ENCODE data around the gene GRIN1.
A peak's percentile ranks its signal among the peaks of the same experiment; 100 is the strongest.

Gene GRIN1

DNA sequence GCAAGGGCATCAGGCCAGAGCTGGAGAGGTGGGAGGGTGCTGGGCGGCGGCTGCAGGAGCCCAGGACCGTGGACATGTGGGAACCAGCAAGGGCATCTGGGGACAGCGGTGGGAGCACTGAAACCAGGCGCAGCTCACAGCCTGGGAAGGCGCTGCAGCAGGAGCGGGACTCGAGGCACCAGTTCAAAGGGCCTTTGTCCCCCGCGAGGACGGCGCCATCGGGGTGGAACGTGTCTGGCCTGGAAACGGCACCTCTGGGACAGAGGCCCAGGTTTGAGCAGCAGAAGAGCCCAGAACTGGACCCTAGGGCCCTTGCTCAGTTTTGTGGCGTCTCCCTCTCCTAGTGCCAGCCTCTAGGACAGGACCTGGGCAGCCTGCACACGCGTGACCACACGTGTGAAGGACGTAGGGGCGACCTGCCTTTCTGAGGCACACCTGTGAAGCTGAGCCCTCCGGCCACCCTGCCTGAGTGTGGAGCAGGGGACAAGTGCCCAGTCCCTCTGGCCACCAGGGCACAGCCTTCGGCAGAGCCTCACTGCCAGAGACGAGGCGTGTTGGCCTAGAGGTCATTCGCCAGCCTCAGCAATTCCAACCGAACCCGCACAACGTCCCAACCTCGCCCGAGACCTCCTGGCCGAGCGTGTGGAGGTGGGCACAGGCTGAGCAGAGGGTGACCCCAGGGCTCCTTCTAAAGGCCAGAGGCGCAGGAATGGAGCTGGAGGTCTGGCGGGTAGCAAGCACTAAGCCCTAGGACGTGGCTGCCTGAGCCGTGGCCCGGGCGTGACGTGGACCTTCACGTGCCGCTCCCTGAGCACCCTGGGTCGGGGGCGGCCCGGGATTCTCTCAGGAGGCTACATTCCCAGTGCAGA lies 35.1 kb downstream of the GRIN1 start:
- DNase-seq (ENCODE audit: low read depth in 1 of 2, low spot score in 1 of 2), result no peak

DNA sequence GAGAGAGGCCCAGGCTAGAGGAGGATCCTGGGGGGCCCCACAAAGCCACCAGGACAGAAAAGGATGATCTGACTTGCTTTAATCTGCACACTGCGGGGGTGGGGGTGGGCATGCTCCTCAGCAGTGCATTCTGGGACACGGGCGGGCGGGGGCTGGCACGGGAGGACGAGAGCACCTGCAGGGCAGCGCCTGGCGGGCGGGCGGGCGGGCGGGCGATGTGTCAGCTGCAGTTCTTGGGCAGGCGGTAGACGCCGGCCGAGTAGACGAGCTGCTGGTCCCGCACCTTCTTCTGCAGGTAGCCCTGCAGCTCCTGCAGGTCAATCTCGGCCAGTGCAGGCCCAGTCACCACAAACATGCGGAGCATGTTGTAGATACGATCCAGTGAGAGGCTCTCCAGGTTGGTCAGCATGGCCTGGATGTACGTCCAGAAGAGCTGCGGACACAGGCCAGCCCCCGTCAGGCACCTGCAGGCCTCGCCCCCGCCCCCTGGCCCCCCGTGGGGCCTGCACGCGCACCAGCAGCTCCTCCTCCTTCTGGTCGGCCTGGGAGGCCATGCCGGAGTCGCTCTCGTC lies 35.9 kb downstream of the GRIN1 start:
- no peak for DNase-seq (ENCODE audit: low read depth in 1 of 2, low spot score in 1 of 2)

DNA sequence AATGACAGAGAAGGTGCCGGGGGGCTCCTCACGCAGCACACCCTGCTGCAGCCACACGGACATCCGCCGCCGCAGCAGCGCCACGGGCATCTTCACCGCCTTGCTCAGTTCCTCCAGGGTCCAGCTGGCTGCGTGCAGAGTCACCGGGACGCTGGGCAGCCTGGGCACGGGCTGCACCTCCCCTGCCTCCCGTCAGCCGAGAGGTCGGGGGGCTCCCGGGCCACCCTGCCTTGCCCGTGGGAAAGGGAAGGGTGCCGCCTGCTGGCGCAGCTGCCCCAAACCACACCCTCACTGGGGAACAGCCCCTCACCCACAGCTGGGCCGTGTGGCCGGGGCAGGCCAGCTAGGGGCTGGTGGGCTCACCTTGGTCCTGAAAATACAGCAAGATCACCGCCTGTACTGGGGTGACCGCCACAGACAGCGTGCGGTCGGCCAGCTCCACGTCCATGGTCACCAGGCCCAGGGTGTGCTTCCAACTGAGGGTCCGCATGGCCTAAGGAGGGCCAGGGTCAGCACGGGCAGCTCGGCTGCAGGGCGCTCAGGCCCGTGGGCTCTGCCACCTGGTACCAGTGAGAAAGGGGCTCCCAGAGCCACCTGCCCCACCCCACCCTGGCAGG lies 36.5 kb downstream of the GRIN1 start:
- no peak for DNase-seq (ENCODE audit: low read depth in 1 of 2, low spot score in 1 of 2)

DNA sequence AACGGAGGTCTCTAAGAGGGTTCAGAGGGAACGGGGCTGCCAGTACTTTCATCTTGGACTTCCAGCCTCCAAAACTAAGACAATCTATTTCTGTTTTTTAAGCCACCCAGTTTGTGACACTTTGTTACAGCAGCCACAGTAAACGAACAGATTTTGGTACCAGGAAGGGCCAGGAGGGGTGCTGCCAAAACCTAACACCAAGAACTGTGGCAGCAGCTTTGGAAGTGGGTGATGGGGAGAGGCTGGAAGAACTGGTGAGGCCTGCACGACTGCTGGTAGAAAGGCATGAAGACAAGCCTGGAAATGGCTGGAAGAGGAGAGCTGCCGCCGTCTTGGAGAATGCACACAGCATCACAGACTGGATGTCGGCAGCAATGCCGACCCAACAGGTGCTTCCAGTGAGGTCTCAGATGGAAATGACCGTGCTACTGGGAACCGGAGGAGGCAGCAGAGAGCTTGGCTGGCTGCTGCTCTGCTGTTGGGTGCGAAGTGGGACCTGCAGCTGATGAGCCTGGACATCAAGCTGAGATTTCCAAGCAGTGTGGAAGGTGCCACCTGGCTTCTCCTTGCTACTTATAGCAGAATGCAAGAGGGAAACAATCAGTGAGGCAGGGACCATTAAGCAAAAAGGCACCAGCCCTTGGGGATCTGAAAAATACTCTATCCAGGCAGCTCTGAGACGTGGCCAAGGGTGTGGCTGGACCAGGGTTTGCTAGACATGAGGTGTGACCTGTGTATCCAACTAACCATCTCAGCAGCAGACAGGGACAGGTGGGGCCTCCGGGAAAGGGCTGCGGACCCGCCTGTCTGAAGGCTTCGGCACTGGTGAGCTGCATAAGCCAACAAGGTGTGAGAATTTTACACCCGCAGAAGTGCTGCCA lies 37.6 kb downstream of the GRIN1 start:
- no peak for DNase-seq (ENCODE audit: low read depth in 1 of 2, low spot score in 1 of 2)

DNA sequence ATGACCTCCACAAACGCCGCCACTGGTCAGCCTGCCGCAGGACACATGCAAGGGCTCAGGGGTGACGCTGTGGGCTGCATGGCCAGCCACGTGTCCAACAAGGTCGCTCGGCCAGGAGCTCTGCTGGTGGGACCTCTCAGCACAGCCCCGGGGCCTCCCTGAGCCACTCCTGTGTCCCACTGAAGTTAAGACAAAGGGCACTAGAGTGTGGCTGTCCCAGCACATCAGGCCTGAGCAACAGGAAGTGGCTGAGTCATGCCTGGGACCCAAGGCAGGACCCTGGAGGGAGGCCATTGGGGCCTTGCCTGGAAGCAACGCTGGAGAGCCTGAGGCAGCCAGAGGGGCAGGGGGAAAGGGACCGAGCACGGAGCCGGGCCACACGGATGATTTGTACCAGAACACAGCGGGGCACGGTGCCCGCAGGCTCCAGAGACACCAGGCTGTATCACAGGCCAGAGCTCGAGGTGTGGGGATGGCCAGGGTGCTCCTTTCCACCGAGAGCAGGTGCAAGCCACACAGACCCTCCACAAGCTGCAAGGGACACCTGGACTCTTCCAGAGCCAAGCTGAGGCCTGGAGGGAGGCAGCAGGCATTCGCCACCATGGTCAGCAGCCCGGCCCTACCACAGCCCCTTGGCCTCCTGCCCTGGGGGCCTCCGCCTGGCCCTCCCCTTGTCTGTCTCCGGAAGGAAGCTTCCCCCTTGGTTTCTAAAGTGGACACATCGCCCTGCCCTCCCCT lies 39.4 kb downstream of the GRIN1 start:
- DNase-seq (ENCODE audit: low read depth in 1 of 2, low spot score in 1 of 2), result no peak

DNA sequence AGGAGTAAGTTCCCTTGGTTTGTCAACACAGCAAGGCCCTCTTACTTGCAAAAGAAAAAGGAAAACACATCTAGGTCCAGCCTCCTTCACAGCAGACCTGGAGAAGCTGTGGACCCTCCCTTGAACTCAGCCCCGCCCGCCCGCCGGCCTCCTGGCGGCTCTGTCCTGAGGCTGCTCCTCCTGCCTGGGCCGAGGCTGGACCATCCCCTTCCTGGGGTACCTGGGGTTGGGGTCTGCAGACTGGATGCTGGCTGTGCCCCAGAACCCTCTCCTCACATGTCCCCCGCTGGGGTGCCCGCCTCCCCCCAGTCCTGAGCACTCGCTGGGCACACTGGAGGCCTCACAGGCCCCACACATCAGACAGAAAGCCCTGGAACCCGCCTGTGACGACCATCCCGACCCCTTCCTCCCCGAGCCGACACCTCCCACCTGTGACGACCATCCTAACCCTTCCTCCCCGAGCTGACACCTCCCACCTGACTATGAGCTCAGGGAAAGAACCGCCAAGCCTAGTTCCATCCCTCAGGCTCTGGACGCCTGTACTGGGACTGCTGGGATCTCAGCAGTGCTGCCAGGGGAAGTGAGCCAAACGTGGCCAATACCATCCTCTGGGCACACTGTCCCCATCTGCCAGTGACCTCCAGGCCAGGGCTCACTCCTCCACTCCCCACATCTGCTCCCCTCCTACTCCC lies 40.1 kb downstream of the GRIN1 start:
- DNase-seq (ENCODE audit: low read depth in 1 of 2, low spot score in 1 of 2), result no peak

DNA sequence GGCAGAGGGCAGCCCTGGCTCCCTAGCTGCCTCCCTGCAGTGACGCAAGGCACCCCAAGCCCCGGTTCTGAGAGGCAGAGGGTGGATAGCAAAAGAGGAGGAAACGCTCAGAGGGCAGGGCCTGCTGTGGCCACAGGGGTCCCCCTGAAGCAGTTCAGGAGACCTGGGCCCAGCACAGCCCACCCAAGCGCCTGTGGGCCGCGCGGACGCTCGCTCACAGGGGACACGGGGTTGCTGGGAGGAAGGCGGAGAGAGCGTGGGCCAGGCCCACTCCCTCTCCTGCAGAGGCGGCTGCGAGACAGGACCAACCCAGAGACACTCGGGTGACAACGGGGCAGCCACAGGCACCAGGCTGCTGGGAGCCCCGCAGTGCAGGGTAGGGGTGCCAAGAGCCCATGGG lies 40.8 kb downstream of the GRIN1 start:
- no peak for DNase-seq (ENCODE audit: low read depth in 1 of 2, low spot score in 1 of 2)

DNA sequence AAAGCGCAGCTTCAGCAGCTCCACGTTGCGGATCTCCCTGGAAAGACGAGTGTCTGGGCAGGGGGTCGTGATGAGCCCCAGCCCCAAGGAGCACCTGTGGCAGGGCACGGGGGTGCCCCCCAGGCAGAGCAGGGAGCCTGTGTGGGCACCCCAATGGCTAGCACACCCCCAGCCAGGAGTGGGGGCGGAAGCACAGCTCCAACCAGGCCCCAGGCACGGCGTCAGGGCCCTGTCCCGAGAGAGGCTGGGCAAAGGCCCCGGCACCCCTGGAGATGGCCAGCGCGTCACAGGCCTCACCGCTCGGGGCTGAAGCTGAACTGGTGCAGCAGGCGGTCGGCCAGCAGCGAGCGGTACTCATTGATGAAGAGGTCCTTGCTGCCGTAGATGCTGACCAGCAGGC lies 41.5 kb downstream of the GRIN1 start:
- no peak for DNase-seq (ENCODE audit: low read depth in 1 of 2, low spot score in 1 of 2)

DNA sequence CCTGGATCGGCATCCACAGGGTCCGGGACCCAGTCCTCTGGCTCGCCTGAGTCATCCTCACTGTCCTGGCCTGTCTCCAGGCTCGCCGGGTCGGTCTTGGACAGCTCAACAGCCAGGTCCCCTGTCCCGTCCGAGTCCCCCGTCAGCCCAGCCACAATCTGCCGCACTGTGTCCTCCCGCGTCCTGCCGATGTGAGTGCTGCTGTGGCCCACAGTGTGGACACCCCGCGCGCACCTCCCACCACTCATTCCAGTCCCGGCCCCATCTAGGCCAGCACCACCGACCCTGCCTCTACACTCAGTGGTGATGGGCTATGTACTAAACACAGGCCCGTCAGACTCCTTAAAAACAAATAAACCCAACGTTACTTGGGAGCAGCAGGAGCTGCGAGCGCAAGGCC lies 42.7 kb downstream of the GRIN1 start:
- no peak for DNase-seq (ENCODE audit: low read depth in 1 of 2, low spot score in 1 of 2)

DNA sequence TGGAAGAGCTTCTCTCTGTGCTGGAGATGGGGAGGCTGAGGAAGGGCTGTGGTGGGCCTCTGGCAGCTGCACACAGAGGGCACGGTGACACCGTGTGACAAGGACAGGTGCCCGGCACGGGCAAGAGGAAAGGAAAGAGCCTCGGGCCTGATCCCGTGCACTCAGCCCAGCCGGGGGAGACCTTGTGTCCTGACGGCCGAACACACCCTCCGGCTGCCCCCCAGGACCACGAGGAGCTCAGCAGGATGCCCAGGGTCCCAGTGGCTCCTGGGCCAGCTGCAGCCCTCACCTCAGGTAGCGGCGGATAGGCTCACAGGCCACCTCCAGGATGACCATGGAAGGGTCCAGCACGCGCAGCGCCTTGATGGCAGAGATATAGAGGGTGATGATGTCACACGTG lies 43.9 kb downstream of the GRIN1 start:
- no peak for DNase-seq (ENCODE audit: low read depth in 1 of 2, low spot score in 1 of 2)

DNA sequence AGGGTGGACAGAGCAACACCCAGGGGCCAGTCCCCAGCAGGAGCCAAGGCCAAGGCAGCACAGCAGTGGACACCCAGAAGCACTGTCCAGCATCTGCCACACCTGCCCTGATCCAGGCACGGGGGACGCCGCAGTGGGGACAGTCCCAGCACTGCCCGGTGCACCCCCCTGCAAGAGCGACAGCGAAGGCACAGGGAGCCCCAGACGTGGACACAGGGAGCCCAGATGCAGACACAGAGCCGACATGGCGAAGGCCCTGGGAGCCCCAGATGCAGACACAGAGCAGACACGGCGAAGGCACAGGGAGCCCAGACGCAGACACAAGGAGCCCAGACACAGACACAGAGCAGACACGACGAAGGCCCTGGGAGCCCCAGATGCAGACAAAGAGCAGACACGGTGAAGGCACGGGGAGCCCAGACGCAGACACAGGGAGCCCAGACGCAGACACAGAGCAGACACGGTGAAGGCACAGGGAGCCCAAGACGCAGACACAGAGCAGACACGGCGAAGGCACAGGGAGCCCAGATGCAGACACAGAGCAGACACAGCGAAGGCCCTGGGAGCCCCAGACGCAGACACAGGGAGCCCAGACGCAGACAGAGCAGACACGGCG lies 45.1 kb downstream of the GRIN1 start:
- DNase-seq (ENCODE audit: low read depth in 1 of 2, low spot score in 1 of 2), result no peak

DNA sequence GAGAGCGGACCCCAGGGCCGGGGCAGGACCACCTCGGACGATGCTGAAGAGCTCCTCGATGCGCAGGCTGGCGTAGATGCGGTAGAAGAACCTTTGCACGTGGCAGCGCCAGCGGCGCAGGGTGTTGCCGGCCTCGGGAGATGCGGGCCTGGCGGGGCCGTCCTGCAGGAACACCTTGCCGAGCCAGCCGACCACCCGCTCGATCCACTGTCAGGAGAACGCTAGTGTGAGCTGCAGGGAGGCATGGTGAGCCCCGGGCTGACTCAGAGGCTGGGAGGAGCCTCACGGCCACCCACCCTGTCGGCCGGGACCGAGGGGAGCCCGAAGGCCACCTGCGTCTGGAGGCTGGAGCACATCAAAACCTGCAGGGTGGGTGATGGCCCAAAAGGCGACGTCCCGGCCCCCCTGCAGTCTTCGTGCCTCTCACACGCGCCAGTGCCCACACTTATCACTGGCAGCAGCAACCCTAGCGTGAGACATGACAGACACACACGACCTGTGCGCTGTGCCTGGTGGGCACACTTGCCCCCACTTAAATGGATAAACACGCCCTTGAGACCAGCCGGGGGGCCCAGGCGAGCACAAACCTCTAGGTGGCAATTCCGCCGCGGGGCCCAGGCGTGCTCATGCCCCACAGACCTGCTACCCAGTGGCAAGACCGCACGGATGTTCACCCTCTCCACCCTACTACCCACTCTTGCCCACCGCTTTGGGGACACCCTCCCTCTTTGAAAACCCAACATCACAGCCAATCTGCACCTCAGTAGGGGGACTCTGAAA lies 46.1 kb downstream of the GRIN1 start:
- no peak for DNase-seq (ENCODE audit: low read depth in 1 of 2, low spot score in 1 of 2)

DNA sequence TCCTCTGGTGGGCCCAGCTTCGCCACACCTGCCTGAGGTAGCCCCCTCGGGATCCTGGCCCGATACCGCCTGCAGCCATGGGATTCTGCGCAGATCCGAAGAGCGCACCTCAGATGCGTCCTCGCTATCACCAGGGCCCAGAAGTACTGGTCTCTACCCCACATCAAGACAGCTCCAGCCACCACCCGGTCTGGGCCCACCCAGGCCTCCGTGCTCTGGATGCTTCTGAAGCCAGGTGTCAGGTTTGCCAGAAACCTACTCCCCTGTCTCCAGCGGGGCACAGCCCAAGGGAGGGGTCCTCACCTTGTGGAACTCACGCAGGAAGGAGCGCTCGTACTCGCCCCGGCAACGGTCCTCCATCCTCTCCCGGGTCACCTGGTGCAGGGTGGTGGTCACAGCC lies 47.0 kb downstream of the GRIN1 start:
- no peak for DNase-seq (ENCODE audit: low read depth in 1 of 2, low spot score in 1 of 2)

DNA sequence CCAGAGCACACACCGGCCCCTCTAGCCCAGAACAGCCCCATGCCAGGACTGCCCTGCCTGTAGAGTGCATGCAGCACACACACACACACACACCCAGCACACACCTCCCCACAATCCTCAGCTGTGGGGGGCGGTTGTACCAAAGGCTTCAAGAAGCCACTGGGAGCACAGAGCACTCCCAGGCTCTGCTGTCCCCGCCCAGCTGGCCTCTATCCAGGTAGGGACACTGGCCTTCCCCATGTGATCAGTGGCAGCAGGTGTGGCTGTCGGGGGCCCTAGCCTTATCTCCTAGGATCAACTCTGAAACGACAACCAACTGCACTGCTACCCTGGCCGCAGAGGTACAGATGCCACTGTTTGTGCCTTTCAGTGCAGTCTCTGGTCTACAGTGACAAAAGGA lies 47.4 kb downstream of the GRIN1 start:
- DNase-seq (ENCODE audit: low read depth in 1 of 2, low spot score in 1 of 2), result no peak

DNA sequence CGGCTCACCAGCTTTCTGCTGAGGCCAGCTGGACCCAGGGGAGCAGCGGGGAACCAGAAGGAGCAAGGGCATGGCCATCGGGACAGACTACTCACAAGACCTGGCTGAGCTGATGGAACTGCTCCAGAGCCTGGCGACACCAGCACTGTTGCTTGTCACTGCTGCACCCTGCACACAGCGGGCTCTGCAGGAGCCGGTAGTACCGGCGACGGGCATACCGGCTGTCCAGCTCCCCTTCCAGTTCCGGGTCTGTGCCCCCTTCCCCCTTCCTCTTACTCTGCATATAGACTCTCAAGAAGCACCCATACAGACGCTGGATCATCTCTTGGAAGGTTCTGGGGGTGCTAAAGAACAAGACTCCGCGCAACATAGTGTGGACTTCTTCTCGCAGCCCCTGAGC lies 48.4 kb downstream of the GRIN1 start:
- no peak for DNase-seq (ENCODE audit: low read depth in 1 of 2, low spot score in 1 of 2)

DNA sequence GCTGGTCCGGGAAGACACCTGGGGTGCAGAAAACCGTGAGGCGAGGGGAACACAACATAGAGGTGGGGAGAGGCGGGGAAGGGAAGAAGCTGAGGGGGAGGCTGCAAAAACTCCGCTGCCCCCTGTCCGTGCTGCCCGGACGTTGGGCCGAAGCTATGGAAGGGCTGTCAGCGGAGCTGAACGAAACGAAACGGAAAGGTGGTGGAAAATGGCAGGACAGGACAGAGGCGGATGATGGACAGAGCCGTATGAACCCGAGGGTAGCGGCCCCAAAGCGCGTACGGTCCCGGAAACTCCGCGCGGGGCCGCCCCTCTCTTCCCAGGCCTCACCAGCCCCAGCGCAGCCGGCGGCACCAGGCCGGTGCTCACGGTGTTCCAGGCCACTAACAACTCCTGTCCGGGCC lies 49.1 kb downstream of the GRIN1 start:
- DNase-seq (ENCODE audit: low read depth in 1 of 2, low spot score in 1 of 2), result no peak

DNA sequence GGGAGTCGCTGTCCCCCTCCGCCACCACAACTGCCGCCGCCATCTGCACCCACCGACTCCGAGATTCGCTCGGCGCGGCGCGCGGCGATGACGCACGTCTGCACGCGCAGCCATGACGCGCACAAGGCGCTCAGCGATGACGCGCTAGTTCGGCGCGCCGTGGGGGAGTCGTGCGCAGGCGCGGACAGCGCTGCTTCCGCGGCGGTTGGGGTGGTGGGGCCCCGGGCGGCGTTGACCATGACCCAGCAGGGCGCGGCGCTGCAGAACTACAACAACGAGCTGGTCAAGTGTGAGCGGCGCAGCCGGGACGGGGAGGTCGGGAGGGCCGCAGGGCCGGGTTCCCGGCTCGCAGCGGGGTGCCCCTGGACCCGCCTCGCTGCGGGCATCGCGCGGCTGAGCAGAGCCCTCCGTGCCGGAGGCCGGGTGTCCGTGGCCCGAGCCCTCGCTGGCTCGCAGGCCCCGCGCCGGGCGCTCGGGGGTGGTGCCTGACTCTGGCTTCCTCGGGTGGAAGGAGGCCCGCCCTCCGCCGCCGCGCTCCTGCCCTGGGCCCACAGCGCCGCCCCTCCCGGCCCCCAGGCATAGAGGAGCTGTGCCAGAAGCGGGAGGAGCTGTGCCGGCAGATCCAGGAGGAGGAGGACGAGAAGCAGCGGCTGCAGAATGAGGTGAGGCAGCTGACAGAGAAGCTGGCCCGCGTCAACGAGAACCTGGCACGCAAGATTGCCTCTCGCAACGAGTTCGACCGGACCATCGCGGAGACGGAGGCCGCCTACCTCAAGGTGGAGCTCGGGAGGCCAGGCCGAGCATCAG lies 49.7 kb downstream of the GRIN1 start, which contains the start of the genes ANAPC2 and SSNA1:
ANAPC2 (minus strand) TSS at position 71 of the 807 bp plus-strand sequence; CDS start at position 43, 28 bp downstream.
SSNA1 (plus strand) TSS at position 187 of the 807 bp plus-strand sequence; CDS start at position 238, 51 bp downstream.
- peak; percentile 87 to 91 for DNase-seq (ENCODE audit: low read depth in 1 of 2, low spot score in 1 of 2)
